OCI-LY7 (cell line): ENCODE measurements around the gene CHST13. TPM values are rescaled to one million over a fixed set of nuclear protein-coding genes. Genes with fewer than 3 reads are reported as not detected.

ENCODE experiments used
- BruUV-seq: library from RNA; stranded (reverse); fragments of 400-500 nt; replicated peaks from 2 replicates; lab custom pipeline; 2021; lab: Mats Ljungman, UMichigan
- CTCF ChIA-PET: fragments of 300-600 bp; sonication (Branson Sonifier 250); formaldehyde crosslinking; loops from one replicate; lab custom pipeline; 2022; ENCODE audit warnings: antibody characterized with exemption; ENCODE audit not compliant: unreplicated experiment; lab: Charles Lee
- POLR2A ChIA-PET: fragments of 300-600 bp; sonication (Branson Sonifier 250); formaldehyde crosslinking; loops from one replicate; lab custom pipeline; 2022; ENCODE audit warnings: antibody characterized with exemption; lab: Charles Lee
- DNase-seq: peaks from one replicate; pipeline ENCODE4 v3.0.0-alpha.2; 2015; ENCODE audit warnings: low spot score
- H2AFZ ChIP-seq: fragments of 200-600 bp; sonication (generic), shearing (Covaris generic); 2 replicates; pipeline ENCODE4 v1.6.1; 2014; ENCODE audit warnings: mild to moderate bottlenecking, antibody characterized with exemption, low read length, moderate library complexity
- H3K27ac ChIP-seq: fragments of 200-600 bp; sonication (generic); 2 replicates; pipeline ENCODE4 v1.5.1; 2014; ENCODE audit warnings: mixed run types, low read depth, mild to moderate bottlenecking, moderate library complexity, low read length, inconsistent platforms; ENCODE audit not compliant: poor library complexity, severe bottlenecking
- H3K36me3 ChIP-seq: fragments of 200-600 bp; sonication (generic); 2 replicates; pipeline ENCODE4 v1.6.1; 2014; ENCODE audit warnings: mild to moderate bottlenecking, antibody characterized with exemption, low read length, moderate library complexity, mixed read lengths; ENCODE audit not compliant: insufficient read depth
- H3K4me1 ChIP-seq: fragments of 200-600 bp; sonication (generic); 2 replicates; pipeline ENCODE4 v1.5.1; 2014; ENCODE audit warnings: mild to moderate bottlenecking, low read length; ENCODE audit not compliant: insufficient read depth, poor library complexity, severe bottlenecking
- H3K4me2 ChIP-seq: fragments of 200-600 bp; sonication (generic); 2 replicates; pipeline ENCODE4 v1.6.1; 2014; ENCODE audit warnings: mild to moderate bottlenecking, low read length
- H3K4me3 ChIP-seq: fragments of 200-600 bp; sonication (generic); 2 replicates; pipeline ENCODE4 v1.5.1; 2014; ENCODE audit warnings: mild to moderate bottlenecking, low read depth, low read length; ENCODE audit not compliant: poor library complexity, severe bottlenecking
- H3K79me2 ChIP-seq: fragments of 200-600 bp; sonication (generic); 2 replicates; pipeline ENCODE4 v1.6.1; 2016; ENCODE audit warnings: low read depth, mild to moderate bottlenecking, low read length, moderate library complexity, mixed read lengths; ENCODE audit not compliant: insufficient read depth
- H3K9me2 ChIP-seq: fragments of 200-600 bp; sonication (generic); 2 replicates; pipeline ENCODE4 v1.6.1; 2016; ENCODE audit warnings: mild to moderate bottlenecking, low read length, mixed read lengths; ENCODE audit not compliant: insufficient read depth
- H3K9me3 ChIP-seq: fragments of 200-600 bp; sonication (generic); 2 replicates; pipeline ENCODE4 v1.6.1; 2014; ENCODE audit warnings: mild to moderate bottlenecking, mixed run types, low read length, mixed read lengths
- H4K20me1 ChIP-seq: fragments of 200-600 bp; sonication (generic); 2 replicates; pipeline ENCODE4 v1.6.1; 2014; ENCODE audit warnings: mild to moderate bottlenecking, antibody characterized with exemption, low read length, moderate library complexity, mixed read lengths; ENCODE audit not compliant: insufficient read depth
- CTCF ChIP-seq: fragments of 200-600 bp; sonication (generic); conservative IDR thresholded peaks from 2 replicates; pipeline ENCODE4 v1.5.1; 2014; ENCODE audit warnings: mild to moderate bottlenecking, antibody characterized with exemption, low read length, moderate library complexity, mixed read lengths
- EZH2phosphoT487 ChIP-seq: fragments of 200-600 bp; sonication (generic); IDR thresholded peaks from 2 replicates; pipeline ENCODE4 v1.6.1; 2018; ENCODE audit warnings: low read depth, borderline replicate concordance, mild to moderate bottlenecking, mixed run types, antibody characterized with exemption, low read length, moderate library complexity, mixed read lengths
- intact Hi-C: fragments of 100-400 bp; cut with micrococcal nuclease; formaldehyde crosslinking; loops from one replicate; pipeline ENCODE4 v1.10.0; 2022; ENCODE audit not compliant: unreplicated experiment
- total RNA-seq, 2 experiments: library from RNA; depleted of rRNA in 1 of 2; stranded (reverse); fragments of >200 nt in 1 of 2; shearing (Covaris generic) in 1 of 2; gene quantifications; 2 replicates each; pipeline ENCODE4 v1.2.3, GENCODE V29; 2014 to 2022

CHST13 gene
- total RNA-seq, 2 experiments from 2014 or later: not detected

GRCh38 chr3:126539558-126540250, 15.7 kb downstream of the CHST13 start:
- H2AFZ ChIP-seq: no peak overlapping the region
- no peaks in the 10 kb centered on the region for H3K79me2 ChIP-seq
- no peak for DNase-seq
- no peaks in the 10 kb centered on the region for H3K36me3 ChIP-seq
- H3K27ac ChIP-seq: no peak overlapping the region
- CTCF ChIA-PET: no interaction called here
- intact Hi-C loops: no loop called here
- POLR2A ChIA-PET: no interaction called here
- BruUV-seq: no TSS peak
- H3K4me1 ChIP-seq: no peaks in the 10 kb centered on the region
- H4K20me1 ChIP-seq: no peaks in the 10 kb centered on the region
- H3K9me3 ChIP-seq: no peaks in the 10 kb centered on the region
- H3K4me3 ChIP-seq: no peak overlapping the region
- no peaks in the 10 kb centered on the region for H3K9me2 ChIP-seq
- no peak for TF ChIP-seq CTCF
- no peak for TF ChIP-seq EZH2phosphoT487
- H3K4me2 ChIP-seq: no peak overlapping the region

- CTCF ChIA-PET: no interaction called here
- H3K9me2 ChIP-seq: no peaks in the 10 kb centered on the region
Measured at GRCh38 chr3:126540342-126540849, 16.4 kb downstream of the CHST13 start.

More at GRCh38 chr3:126540342-126540849, 16.4 kb downstream of the CHST13 start:
- H3K79me2 ChIP-seq: no peaks in the 10 kb centered on the region
- no peaks in the 10 kb centered on the region for H3K9me3 ChIP-seq
- intact Hi-C loops: no loop called here
- POLR2A ChIA-PET: no interaction called here
- no peak overlapping the region for H3K4me2 ChIP-seq
- H3K4me3 ChIP-seq: no peak overlapping the region
- DNase-seq: no peak
- no peaks in the 10 kb centered on the region for H4K20me1 ChIP-seq
- H3K27ac ChIP-seq: no peak overlapping the region
- TF ChIP-seq CTCF (no peak), EZH2phosphoT487 (no peak)
- H3K4me1 ChIP-seq: no peaks in the 10 kb centered on the region
- no TSS peak for BruUV-seq
- no peak overlapping the region for H2AFZ ChIP-seq
- H3K36me3 ChIP-seq: no peaks in the 10 kb centered on the region
